Measurements from ENCODE around the gene CRNN.
A peak's percentile ranks its signal among the peaks of the same experiment; 100 is the strongest.

The CRNN gene

GRCh38 chr1:152413909-152414308 lies at the start of gene CRNN:
Gene CRNN, minus strand, starts transcription at chr1:152414263. Its CDS starts 2,030 bp downstream, at chr1:152412233.
- no peak for DNase-seq

- DNase-seq, result no peak
These were observed 48.6 kb upstream of the CRNN start for GRCh38 chr1:152462636-152463035.

GRCh38 chr1:152461544-152461943 lies 47.5 kb upstream of the CRNN start:
- DNase-seq, result peak; percentile 70

- DNase-seq, result no peak
These were observed 46.5 kb upstream of the CRNN start for GRCh38 chr1:152460529-152460899.

- DNase-seq, result peak; percentile 74
These were observed 45.8 kb upstream of the CRNN start for GRCh38 chr1:152459596-152460528.

GRCh38 chr1:152458384-152459185 lies 44.5 kb upstream of the CRNN start:
- peak; percentile 77 for DNase-seq

- no peak for DNase-seq
These were observed 43.5 kb upstream of the CRNN start for GRCh38 chr1:152457561-152457960.

- no peak for DNase-seq
These were observed 43.0 kb upstream of the CRNN start for GRCh38 chr1:152457071-152457470.

- DNase-seq, result no peak
These were observed 37.2 kb upstream of the CRNN start for GRCh38 chr1:152451254-152451653.

- no peak for DNase-seq
These were observed 35.6 kb upstream of the CRNN start for GRCh38 chr1:152449661-152450060.

- DNase-seq, result no peak
These were observed 34.4 kb upstream of the CRNN start for GRCh38 chr1:152448496-152448895.

- DNase-seq, result no peak
These were observed 34.0 kb upstream of the CRNN start for GRCh38 chr1:152448095-152448494.

GRCh38 chr1:152447484-152447883 lies 33.4 kb upstream of the CRNN start:
- DNase-seq, result no peak

- no peak for DNase-seq
These were observed 30.0 kb upstream of the CRNN start for GRCh38 chr1:152444045-152444444.

GRCh38 chr1:152442765-152443164 lies 28.7 kb upstream of the CRNN start:
- DNase-seq, result peak; percentile 22

GRCh38 chr1:152442301-152442700 lies 28.2 kb upstream of the CRNN start:
- DNase-seq, result no peak

- DNase-seq, result no peak
These were observed 27.7 kb upstream of the CRNN start for GRCh38 chr1:152441756-152442155.

- DNase-seq, result peak; percentile 75
These were observed 26.8 kb upstream of the CRNN start for GRCh38 chr1:152440635-152441471.

- DNase-seq, result peak; percentile 68
These were observed 22.8 kb upstream of the CRNN start for GRCh38 chr1:152436593-152437496.

GRCh38 chr1:152427458-152427857 lies 13.4 kb upstream of the CRNN start:
- no peak for DNase-seq

GRCh38 chr1:152426731-152427130 lies 12.7 kb upstream of the CRNN start:
- no peak for DNase-seq

- DNase-seq, result no peak
These were observed 5.9 kb upstream of the CRNN start for GRCh38 chr1:152419917-152420316.

Measured in EL (cell line).